Measurements from ENCODE around the gene LEMD3. TPM values are rescaled to one million over a fixed set of nuclear protein-coding genes. Genes with fewer than 3 reads are reported as not detected.

LEMD3 gene
- total and polyA plus RNA-seq, 8 donors = 5.5 to 21.2 (median 13.0) TPM

- H3K27me3 ChIP-seq = no peaks in the 10 kb centered on the region
- intact Hi-C loops (cut with DNase I) = no loop called here
- FAIRE-seq (no peak), DNase-seq (no peak), ATAC-seq (no peak)
- 37 to 39% methylated on average over 2 of the region's 2 CpGs for WGBS, 2 donors
- no peak overlapping the region for H3K4me3 ChIP-seq
- peaks cover 0 to 15% (median 12%) of the 10 kb centered on the region in 3 donors for H3K4me1 ChIP-seq
- H3K9me3 ChIP-seq = no peaks in the 10 kb centered on the region
- no peak overlapping the region for H3K27ac ChIP-seq
- no peak for TF ChIP-seq CTCF (IDR thresholded peaks at IDR 0.05)
- H3K36me3 ChIP-seq = no peaks in the 10 kb centered on the region
Measured at GRCh38 chr12:65209655-65210043, 40.3 kb downstream of the LEMD3 start.

GRCh38 chr12:65217086-65217485 lies 47.7 kb downstream of the LEMD3 start:
- H3K9me3 ChIP-seq = peaks cover 0 to 3% (median 0%) of the 10 kb centered on the region in 4 donors
- intact Hi-C loops (cut with DNase I) = no loop called here
- no peaks in the 10 kb centered on the region for H3K4me1 ChIP-seq
- FAIRE-seq = no peak
- H3K27ac ChIP-seq = no peak overlapping the region
- no peaks in the 10 kb centered on the region for H3K27me3 ChIP-seq
- ATAC-seq = no peak
- DNase-seq = no peak
- no peak for TF ChIP-seq CTCF (IDR thresholded peaks at IDR 0.05)
- H3K4me3 ChIP-seq = no peak overlapping the region
- peaks cover 0 to 11% (median 0%) of the 10 kb centered on the region in 3 donors for H3K36me3 ChIP-seq

- Histone ChIP-seq H3K27me3 (no peaks in the 10 kb centered on the region), H3K4me3 (no peak overlapping the region), H3K9me3 (peaks cover 0 to 3% (median 0%) of the 10 kb centered on the region in 4 donors), H3K27ac (no peak overlapping the region), H3K4me1 (no peaks in the 10 kb centered on the region), H3K36me3 (peaks cover 0 to 11% (median 0%) of the 10 kb centered on the region in 3 donors)
- FAIRE-seq (no peak), ATAC-seq (no peak), DNase-seq (no peak)
- WGBS, 2 donors = 99 to 100% methylated on average over 2 of the region's 2 CpGs
- TF ChIP-seq CTCF (IDR thresholded peaks at IDR 0.05) = no peak
- intact Hi-C loops (cut with DNase I) = no loop called here
Measured at GRCh38 chr12:65220761-65221160, 51.4 kb downstream of the LEMD3 start.

GRCh38 chr12:65229441-65229840 lies 60.1 kb downstream of the LEMD3 start:
- WGBS, 2 donors = 83 to 98% methylated on average over 1 of the region's 1 CpG
- Histone ChIP-seq H3K27ac (no peak overlapping the region), H3K4me1 (no peaks in the 10 kb centered on the region), H3K9me3 (peaks cover 0 to 7% (median 2%) of the 10 kb centered on the region in 4 donors), H3K4me3 (no peak overlapping the region), H3K27me3 (no peaks in the 10 kb centered on the region), H3K36me3 (no peaks in the 10 kb centered on the region)
- no peak for TF ChIP-seq CTCF (IDR thresholded peaks at IDR 0.05)
- intact Hi-C loops (cut with DNase I) = no loop called here
- FAIRE-seq (no peak), DNase-seq (no peak), ATAC-seq (no peak)

GRCh38 chr12:65232476-65233077 lies 63.2 kb downstream of the LEMD3 start:
- Histone ChIP-seq H3K9me3 (peaks cover 0 to 7% (median 2%) of the 10 kb centered on the region in 4 donors), H3K4me3 (no peak overlapping the region), H3K36me3 (no peaks in the 10 kb centered on the region), H3K4me1 (no peaks in the 10 kb centered on the region), H3K27ac (no peak overlapping the region), H3K27me3 (no peaks in the 10 kb centered on the region)
- FAIRE-seq (peak; percentile 98), DNase-seq (no peak), ATAC-seq (peak in 3 of 4 donors; percentile 50 to 61 (median 51))
- WGBS, 2 donors = 14 to 22% methylated on average over 3 of the region's 3 CpGs
- TF ChIP-seq CTCF (IDR thresholded peaks at IDR 0.05) = peak in 2 of 4 donors; percentile 30 to 36
- intact Hi-C loops (cut with DNase I) = no loop called here
